ENCODE data around the gene USP22. TPM values are rescaled to one million over a fixed set of nuclear protein-coding genes. Genes with fewer than 3 reads are reported as not detected.

The USP22 gene
- total and polyA plus RNA-seq, 9 donors: 75.2 to 246 (median 197) TPM

DNA sequence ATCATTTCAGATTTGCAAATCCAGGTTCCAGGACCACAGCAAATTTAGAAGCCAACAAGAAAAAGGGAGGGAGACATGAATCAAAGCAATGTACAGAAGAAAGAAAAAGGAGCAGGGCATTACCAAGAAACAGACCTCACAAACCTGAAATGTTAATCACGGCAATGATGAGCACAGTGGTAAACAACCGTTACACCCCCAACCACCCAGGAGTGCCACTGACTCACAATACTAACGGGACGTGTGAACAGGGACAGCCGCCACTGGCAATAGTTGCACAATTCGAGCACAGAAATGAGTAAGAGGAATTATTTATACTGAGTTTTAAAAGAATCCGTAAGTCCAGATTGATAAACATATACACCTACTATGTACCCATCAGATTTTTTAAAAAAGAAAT, 13.8 kb downstream of the USP22 start:
- H3K9me3 ChIP-seq: no peaks in the 10 kb centered on the region
- intact Hi-C loops (cut with DNase I): no loop called here
- DNase-seq: peak in 1 of 5 donors; percentile 65
- no peak overlapping the region for H3K27ac ChIP-seq
- H3K4me1 ChIP-seq (ENCODE audit: insufficient read depth): peaks cover 21% of the 10 kb centered on the region
- TF ChIP-seq, protein P1, sequence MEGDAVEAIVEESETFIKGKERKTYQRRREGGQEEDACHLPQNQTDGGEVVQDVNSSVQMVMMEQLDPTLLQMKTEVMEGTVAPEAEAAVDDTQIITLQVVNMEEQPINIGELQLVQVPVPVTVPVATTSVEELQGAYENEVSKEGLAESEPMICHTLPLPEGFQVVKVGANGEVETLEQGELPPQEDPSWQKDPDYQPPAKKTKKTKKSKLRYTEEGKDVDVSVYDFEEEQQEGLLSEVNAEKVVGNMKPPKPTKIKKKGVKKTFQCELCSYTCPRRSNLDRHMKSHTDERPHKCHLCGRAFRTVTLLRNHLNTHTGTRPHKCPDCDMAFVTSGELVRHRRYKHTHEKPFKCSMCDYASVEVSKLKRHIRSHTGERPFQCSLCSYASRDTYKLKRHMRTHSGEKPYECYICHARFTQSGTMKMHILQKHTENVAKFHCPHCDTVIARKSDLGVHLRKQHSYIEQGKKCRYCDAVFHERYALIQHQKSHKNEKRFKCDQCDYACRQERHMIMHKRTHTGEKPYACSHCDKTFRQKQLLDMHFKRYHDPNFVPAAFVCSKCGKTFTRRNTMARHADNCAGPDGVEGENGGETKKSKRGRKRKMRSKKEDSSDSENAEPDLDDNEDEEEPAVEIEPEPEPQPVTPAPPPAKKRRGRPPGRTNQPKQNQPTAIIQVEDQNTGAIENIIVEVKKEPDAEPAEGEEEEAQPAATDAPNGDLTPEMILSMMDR (IDR thresholded peaks at IDR 0.05): no peak
- TF ChIP-seq EP300 (IDR thresholded peaks at IDR 0.05) (no peak), POLR2A (IDR thresholded peaks at IDR 0.05) (no peak)
- WGBS, 3 donors: 23 to 32% (median 30%) methylated on average over 7 of the region's 7 CpGs
- H3K36me3 ChIP-seq: no peaks in the 10 kb centered on the region
- H3K4me3 ChIP-seq: no peak overlapping the region
- H3K27me3 ChIP-seq: no peaks in the 10 kb centered on the region

DNA sequence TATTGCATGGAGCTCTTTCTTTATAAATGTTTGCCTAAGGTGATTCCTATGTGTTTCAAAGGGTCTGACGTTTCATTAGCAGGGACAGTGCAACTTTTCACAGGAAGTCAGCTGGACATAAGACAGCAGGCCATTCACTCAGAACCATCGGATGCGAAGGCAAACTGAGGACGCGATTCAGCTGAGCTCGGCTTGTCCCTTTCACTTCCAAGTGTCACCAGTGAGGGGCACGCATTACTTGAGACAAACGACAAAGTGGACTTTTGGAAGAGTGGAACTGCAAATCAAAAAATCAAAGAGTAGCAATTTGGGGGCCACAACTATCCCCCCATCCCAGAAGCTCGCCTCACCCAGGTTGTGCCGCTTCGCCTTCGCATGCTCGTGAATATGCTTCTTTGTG, 14.6 kb downstream of the USP22 start:
- Histone ChIP-seq H3K36me3 (no peaks in the 10 kb centered on the region), H3K27me3 (no peaks in the 10 kb centered on the region), H3K27ac (no peak overlapping the region), H3K4me3 (no peak overlapping the region), H3K9me3 (no peaks in the 10 kb centered on the region), H3K4me1 (ENCODE audit: insufficient read depth) (peaks cover 19% of the 10 kb centered on the region)
- no peak for DNase-seq
- intact Hi-C loops (cut with DNase I): no loop called here
- TF ChIP-seq EP300 (IDR thresholded peaks at IDR 0.05) (no peak), POLR2A (IDR thresholded peaks at IDR 0.05) (no peak)
- TF ChIP-seq, protein P1 (IDR thresholded peaks at IDR 0.05): no peak
- WGBS, 3 donors: 69 to 80% (median 71%) methylated on average over 13 of the region's 13 CpGs

DNA sequence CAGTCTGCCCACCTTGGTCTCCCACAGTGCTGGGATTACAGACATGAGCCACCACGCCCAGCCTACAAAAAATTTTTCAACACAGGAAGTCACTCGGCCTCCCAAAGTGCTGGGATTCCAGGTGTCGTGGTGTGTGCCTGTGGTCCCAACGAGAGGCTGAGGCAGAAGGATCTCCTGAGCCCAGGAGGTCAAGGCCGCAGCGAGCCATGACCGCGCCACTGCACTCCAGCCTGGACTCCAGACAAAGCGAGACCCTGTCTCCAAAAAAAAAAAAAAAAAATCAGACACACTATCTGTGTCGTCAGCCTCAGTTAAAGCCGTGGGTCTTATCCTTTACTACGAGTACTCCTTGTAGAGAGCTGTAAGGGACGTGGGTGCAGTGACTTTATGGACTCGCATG, 15.8 kb downstream of the USP22 start:
- no peak overlapping the region for H3K27ac ChIP-seq
- H3K27me3 ChIP-seq: no peaks in the 10 kb centered on the region
- no peaks in the 10 kb centered on the region for H3K36me3 ChIP-seq
- no peak overlapping the region for H3K4me3 ChIP-seq
- no peak for TF ChIP-seq POLR2A (IDR thresholded peaks at IDR 0.05)
- TF ChIP-seq, protein P1 (IDR thresholded peaks at IDR 0.05): no peak
- no peak for TF ChIP-seq EP300 (IDR thresholded peaks at IDR 0.05)
- intact Hi-C loops (cut with DNase I): no loop called here
- no peaks in the 10 kb centered on the region for H3K9me3 ChIP-seq
- WGBS, 3 donors: 73 to 84% (median 75%) methylated on average over 14 of the region's 14 CpGs
- DNase-seq: no peak
- H3K4me1 ChIP-seq (ENCODE audit: insufficient read depth): peaks cover 12% of the 10 kb centered on the region

DNA sequence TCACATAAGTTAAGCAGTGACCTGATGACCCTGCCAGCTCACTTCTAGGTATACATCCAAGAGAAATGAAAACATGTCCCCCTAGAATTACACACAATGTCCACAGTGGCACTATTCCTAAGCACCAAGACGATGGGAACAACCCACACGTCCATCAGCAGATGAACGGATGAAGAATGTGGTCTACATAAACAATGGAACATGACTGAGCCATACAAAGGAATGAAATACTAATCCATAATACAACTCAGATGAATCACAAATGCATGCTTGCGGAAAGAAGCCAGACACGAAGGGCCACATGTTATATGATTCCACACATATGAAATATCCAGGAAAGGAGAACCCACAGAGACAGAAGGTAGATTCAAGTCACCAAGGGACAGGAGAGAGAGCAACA, 17.4 kb downstream of the USP22 start:
- intact Hi-C loops (cut with DNase I): no loop called here
- peaks cover 11% of the 10 kb centered on the region for H3K4me1 ChIP-seq (ENCODE audit: insufficient read depth)
- H3K27ac ChIP-seq: no peak overlapping the region
- DNase-seq: no peak
- no peaks in the 10 kb centered on the region for H3K36me3 ChIP-seq
- H3K9me3 ChIP-seq: no peaks in the 10 kb centered on the region
- TF ChIP-seq EP300 (IDR thresholded peaks at IDR 0.05): no peak
- TF ChIP-seq, protein P1 (IDR thresholded peaks at IDR 0.05): no peak
- no peak for TF ChIP-seq POLR2A (IDR thresholded peaks at IDR 0.05)
- no peak overlapping the region for H3K4me3 ChIP-seq
- no peaks in the 10 kb centered on the region for H3K27me3 ChIP-seq
- whole genome bisulfite sequencing, 3 donors: 67 to 78% (median 72%) methylated on average over 5 of the region's 5 CpGs
